Hypothalamus (tissue), 51 donors: ENCODE measurements around the gene MOB2.
A peak's percentile ranks its signal among the peaks of the same experiment; 100 is the strongest.

Source experiments
- DNase-seq, 51 donors: peaks; one replicate each; lab custom pipeline; 2025; lab: John Stamatoyannopoulos, UW

Gene MOB2

GRCh38 chr11:1460396-1460985 lies 26.1 kb downstream of the MOB2 start:
- peak in 42 of 51 donors; percentile 15 to 90 (median 73) for DNase-seq

GRCh38 chr11:1459764-1460395 lies 26.7 kb downstream of the MOB2 start:
- peak in 1 of 51 donors; percentile 45 for DNase-seq

GRCh38 chr11:1459219-1459575 lies 27.4 kb downstream of the MOB2 start:
- no peak for DNase-seq

GRCh38 chr11:1458340-1459218 lies 28.0 kb downstream of the MOB2 start:
- DNase-seq = peak in 26 of 51 donors; percentile 17 to 75 (median 42)

GRCh38 chr11:1457856-1458255 lies 28.7 kb downstream of the MOB2 start:
- no peak for DNase-seq

- no peak for DNase-seq
These were observed 29.3 kb downstream of the MOB2 start for GRCh38 chr11:1457326-1457680.

GRCh38 chr11:1456596-1457325 lies 29.8 kb downstream of the MOB2 start:
- DNase-seq = no peak

GRCh38 chr11:1456176-1456575 lies 30.4 kb downstream of the MOB2 start:
- DNase-seq = no peak

- no peak for DNase-seq
These were observed 30.9 kb downstream of the MOB2 start for GRCh38 chr11:1455763-1456060.

GRCh38 chr11:1455032-1455762 lies 31.4 kb downstream of the MOB2 start:
- DNase-seq = no peak

GRCh38 chr11:1454576-1454975 lies 32.0 kb downstream of the MOB2 start:
- no peak for DNase-seq

GRCh38 chr11:1453611-1454034 lies 33.0 kb downstream of the MOB2 start:
- no peak for DNase-seq

GRCh38 chr11:1452744-1453143 lies 33.8 kb downstream of the MOB2 start:
- DNase-seq = no peak

GRCh38 chr11:1451781-1452470 lies 34.7 kb downstream of the MOB2 start:
- DNase-seq = no peak

- no peak for DNase-seq
These were observed 35.4 kb downstream of the MOB2 start for GRCh38 chr11:1450949-1451710.

- no peak for DNase-seq
These were observed 36.2 kb downstream of the MOB2 start for GRCh38 chr11:1450344-1450875.

- no peak for DNase-seq
These were observed 36.9 kb downstream of the MOB2 start for GRCh38 chr11:1449490-1450243.

GRCh38 chr11:1448882-1449281 lies 37.7 kb downstream of the MOB2 start:
- peak in 1 of 51 donors; percentile 27 for DNase-seq
